SH-SY5Y (cell line): Measurements from ENCODE around the gene CEP78.

Source experiments
- GATA2 ChIP-seq: IDR thresholded peaks from 2 replicates; pipeline ENCODE4 v1.6.1; 2011; ENCODE audit warnings: mild to moderate bottlenecking, low read depth, low read length
- GATA3 ChIP-seq: IDR thresholded peaks from 2 replicates; pipeline ENCODE4 v1.6.1; 2011; ENCODE audit warnings: low read depth, mild to moderate bottlenecking, low read length, moderate library complexity

The CEP78 gene

GRCh38 chr9:78221425-78221824 lies 14.4 kb upstream of the CEP78 start:
- TF ChIP-seq GATA2: no peak
- TF ChIP-seq GATA3: no peak

DNA sequence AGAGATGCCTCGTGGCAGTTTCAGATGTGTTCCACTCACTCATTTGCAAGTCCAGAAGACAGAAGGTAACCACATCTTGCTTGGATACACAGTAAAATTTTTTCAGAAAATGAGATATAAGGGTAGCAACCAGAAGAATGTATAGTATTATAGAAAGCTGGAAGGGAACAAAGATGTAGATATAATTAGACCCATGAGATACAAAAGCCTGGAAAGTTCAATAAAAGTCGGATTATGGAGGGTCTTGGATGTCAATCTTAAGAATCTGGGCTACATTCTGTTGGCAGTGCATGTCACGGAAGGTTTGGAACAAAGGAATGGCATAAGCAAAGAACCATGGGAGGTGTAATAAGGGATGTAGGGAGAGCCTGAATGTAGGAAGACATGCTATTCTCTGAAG lies 5.1 kb upstream of the CEP78 start:
- TF ChIP-seq GATA3: no peak
- no peak for TF ChIP-seq GATA2

DNA sequence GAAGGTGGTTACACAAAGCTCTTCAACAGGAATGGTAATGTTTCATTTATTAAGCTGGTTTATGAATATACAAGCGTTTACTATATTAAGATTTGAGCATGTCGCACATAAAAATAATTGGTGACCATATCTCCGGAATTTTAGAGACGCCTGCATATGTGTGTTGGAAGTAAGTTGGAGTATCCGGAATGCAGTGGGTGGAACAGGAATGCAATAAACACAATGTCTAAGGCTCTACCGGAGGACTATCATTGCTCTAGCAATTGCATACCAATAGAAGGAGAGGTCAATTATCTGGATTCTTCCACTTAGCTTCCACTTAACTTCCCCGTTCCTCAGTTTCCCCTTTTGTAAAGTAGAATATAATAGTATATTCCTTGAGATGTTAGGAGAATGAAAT lies 1.1 kb upstream of the CEP78 start:
- no peak for TF ChIP-seq GATA3
- TF ChIP-seq GATA2: no peak

DNA sequence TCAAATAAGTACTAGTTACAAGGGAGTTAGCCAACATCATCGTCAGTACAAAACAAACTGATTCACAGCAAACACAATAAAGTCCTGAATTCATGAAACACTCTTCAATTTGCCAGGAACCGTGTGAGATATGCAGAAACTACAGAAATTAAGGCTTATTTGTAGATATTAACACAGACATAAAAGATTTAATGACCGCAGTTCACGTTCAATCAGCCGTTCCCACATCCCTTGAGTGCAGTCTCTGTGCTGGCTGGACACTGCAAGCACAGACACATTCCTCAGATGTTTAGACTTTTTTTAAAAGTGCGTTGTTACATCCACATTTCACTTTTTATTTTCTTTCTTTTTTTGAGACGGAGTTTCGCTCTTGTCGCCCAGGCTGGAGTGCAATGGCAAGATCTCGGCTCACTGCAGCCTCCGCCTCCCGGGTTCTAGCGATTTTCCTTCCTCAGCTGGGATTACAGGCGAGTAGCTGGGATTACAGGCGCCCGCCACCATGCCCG lies 566 bp upstream of the CEP78 start:
- TF ChIP-seq GATA2: no peak
- no peak for TF ChIP-seq GATA3

GRCh38 chr9:78236551-78236910 lies 656 bp downstream of the CEP78 start:
- TF ChIP-seq GATA2: no peak
- no peak for TF ChIP-seq GATA3

DNA sequence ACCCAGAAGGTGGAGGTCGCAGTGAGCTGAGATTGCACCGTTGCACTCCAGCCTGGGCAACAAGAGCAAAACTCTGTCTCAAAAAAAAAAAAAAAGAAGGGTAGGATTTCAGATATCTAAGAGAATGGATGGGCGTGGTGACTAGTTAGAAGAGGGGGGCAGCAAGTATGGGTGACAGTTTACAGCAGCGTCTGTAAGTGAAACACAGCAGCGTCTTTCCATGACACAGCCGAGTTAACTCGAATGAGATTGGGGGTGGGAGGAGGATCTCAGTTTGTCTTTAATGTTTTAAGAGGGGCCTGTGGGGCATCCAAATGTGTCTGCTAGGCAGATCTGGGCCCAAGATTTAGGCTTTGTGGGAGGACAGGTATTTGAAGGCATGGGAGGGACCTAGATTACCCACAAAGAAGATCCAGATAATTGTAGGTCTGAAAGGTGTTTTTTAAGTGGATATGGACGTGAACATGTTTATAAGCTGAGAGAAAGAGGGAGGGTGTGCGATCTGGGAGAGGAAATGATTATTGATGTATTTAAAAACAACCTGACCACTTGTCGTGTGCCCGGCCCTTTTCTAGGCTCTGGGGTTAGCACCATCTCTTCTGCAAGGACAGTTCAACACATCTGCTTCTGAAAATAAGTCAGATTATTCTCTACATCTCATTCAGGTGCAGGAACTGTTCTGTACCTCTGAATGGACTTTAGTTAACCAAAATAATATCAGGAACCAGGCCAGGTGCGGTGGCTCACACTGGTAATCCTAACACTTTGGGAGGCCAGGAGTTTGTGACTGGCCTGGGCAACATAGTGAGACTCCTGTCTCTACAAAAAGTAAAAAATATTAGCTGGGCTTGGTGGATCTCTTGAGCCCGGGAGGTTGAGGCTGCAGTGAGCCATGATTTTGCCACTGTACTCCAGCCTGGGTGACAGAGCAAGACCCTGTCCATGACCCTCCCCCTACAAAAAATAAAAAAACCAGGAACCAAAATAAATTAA lies 2.5 kb downstream of the CEP78 start:
- no peak for TF ChIP-seq GATA2
- no peak for TF ChIP-seq GATA3

DNA sequence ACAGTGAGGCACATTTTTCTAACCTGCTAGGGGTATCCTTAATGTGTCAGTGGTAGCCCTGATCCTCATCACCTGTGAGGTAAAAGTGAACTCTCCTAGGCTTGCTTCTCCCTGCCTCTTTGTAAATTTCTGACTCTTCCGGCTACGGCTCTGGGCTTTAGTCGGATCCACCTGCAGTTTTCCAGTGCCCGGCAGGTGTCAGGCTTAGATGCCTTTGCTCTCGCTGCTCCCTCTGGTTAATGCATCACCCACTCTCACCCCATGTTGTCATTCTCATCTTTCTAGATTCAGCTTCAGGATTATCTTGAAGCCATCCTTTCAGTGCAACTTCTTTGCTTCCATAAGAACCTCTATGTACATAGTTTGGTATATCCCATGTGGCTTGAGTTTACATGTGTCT lies 3.6 kb downstream of the CEP78 start:
- TF ChIP-seq GATA3: no peak
- no peak for TF ChIP-seq GATA2

DNA sequence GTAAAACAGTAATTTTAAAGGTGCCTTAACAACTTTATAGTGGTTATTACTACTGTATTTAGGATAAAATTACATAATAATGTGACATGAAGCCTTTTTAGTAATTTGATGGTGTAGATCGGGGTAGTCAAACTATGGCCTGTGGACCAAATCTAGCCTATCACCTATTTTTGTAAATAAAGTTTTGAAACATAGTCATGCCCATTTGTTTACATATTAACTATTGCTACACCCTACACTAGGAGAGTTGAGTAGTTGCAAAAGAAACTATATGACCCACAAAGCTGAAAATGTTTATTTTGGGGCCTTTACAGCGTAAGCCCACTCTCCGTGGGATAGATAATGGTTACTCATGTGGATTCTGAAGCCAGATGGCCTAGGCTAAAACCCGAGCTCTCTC lies 6.2 kb downstream of the CEP78 start:
- TF ChIP-seq GATA3 (no peak), GATA2 (no peak)

GRCh38 chr9:78243130-78243529 lies 7.3 kb downstream of the CEP78 start:
- no peak for TF ChIP-seq GATA3
- no peak for TF ChIP-seq GATA2

- TF ChIP-seq GATA2: no peak
These were observed 9.5 kb downstream of the CEP78 start for GRCh38 chr9:78245401-78245800.

DNA sequence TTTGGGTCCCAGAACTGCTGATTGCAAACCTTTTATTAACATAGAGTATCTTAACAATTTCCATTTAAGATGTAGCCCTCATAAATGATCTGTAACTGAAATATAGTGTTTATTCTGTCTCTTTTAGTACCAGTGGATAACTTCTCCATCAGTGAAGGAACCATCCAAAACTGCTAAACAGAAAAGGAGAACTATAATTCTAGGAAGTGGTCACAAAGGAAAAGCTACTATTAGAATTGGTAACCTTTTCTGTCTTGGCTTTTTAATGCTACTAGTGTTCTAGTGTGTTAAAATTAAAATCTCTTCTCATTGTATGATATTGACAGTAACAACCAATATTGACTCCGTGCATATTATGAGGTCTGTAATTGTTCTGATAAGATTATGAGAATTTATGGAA lies 12.8 kb downstream of the CEP78 start:
- TF ChIP-seq GATA3 (no peak), GATA2 (no peak)

DNA sequence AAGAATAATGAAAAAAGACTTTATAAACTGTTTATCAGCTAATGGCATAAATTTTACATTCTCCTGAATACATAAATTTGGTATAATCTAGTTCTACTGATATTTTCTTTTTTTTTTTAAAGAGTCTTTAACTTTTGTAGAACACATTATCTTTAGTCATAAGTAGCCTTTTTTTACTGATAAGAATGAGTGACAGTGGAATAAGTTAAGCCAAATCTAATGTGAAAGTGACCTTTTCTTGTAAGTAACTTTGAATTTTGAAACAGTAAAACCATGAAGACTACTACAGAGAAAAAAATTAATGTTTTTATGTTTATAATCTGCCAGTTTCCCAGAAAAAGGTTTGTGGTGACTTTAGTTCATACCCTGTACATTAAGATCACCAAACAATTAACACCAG lies 13.7 kb downstream of the CEP78 start:
- no peak for TF ChIP-seq GATA3
- TF ChIP-seq GATA2: no peak

DNA sequence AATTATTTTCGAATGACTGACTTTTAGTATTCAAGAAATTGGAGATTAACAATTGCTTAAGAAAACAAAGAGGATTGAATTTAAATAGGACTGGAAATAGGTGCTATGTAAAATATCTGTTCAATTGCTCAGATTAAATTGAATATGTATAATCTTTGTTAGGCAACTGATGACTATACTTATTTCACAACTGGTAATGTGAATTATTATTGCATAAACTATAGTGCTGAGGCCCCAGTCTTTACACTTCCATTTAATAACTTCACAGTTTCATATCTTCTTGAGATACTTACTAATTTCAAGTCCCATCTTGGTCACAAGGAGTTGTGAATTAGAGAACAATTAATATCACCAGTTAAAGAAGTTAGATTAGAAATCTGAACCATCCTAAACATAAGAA lies 16.7 kb downstream of the CEP78 start:
- TF ChIP-seq GATA3: no peak
- no peak for TF ChIP-seq GATA2

GRCh38 chr9:78253285-78253684 lies 17.4 kb downstream of the CEP78 start:
- TF ChIP-seq GATA2 (no peak), GATA3 (no peak)

- no peak for TF ChIP-seq GATA3
- no peak for TF ChIP-seq GATA2
These were observed 25.6 kb downstream of the CEP78 start for GRCh38 chr9:78261403-78262001.

DNA sequence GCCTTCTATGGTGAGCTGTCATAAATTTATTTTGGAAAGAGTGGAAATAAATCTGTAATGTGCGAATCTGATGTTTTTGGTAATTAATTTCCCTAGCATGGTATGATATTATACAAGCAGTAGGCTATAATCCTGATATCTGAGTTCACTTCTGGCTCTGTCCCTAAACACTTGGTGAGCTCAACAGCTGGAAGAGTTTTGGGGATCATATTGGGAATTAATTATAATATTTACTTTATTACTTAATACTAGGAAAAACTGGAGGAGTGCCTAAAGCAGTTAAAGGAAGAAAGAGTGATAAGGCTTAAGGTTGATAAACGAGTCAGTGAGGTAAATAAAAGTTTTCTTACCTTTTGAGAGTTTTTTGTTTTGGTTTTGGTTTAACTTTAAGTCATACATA lies 26.8 kb downstream of the CEP78 start:
- TF ChIP-seq GATA2: no peak
- no peak for TF ChIP-seq GATA3
